ENCODE measurements around the gene SPINT2.

The SPINT2 gene

GRCh38 chr19:38303517-38304351 is 39.4 kb downstream of the SPINT2 start, which contains the start of gene C19orf33:
Gene C19orf33, plus strand, starts transcription at chr19:38304251. Its CDS starts 11 bp downstream, at chr19:38304262.
- DNase-seq: no peak

- no peak for DNase-seq
Observed at GRCh38 chr19:38304352-38304865, 40.0 kb downstream of the SPINT2 start.

- DNase-seq: no peak
Observed at GRCh38 chr19:38304866-38305429, 40.6 kb downstream of the SPINT2 start.

GRCh38 chr19:38306236-38306635 is 41.9 kb downstream of the SPINT2 start:
- no peak for DNase-seq

- no peak for DNase-seq
Observed at GRCh38 chr19:38307076-38307475, 42.7 kb downstream of the SPINT2 start.

- DNase-seq: no peak
Observed at GRCh38 chr19:38307597-38307996, 43.2 kb downstream of the SPINT2 start.

GRCh38 chr19:38308006-38308766 is 43.8 kb downstream of the SPINT2 start:
- DNase-seq: no peak

GRCh38 chr19:38308926-38309614 is 44.7 kb downstream of the SPINT2 start:
- DNase-seq: no peak

- DNase-seq: no peak
Observed at GRCh38 chr19:38309615-38310278, 45.4 kb downstream of the SPINT2 start.

- no peak for DNase-seq
Observed at GRCh38 chr19:38310279-38310670, 45.9 kb downstream of the SPINT2 start.

- no peak for DNase-seq
Observed at GRCh38 chr19:38310986-38311385, 46.6 kb downstream of the SPINT2 start.

GRCh38 chr19:38315657-38316476 is 51.5 kb downstream of the SPINT2 start, which contains the start of gene YIF1B:
Gene YIF1B, minus strand, starts transcription at chr19:38315947. Its CDS starts 30 bp downstream, at chr19:38315917.
- peak; percentile 97 for DNase-seq

GRCh38 chr19:38316477-38317067 is 52.2 kb downstream of the SPINT2 start:
- DNase-seq: no peak

GRCh38 chr19:38317104-38317612 is 52.8 kb downstream of the SPINT2 start:
- peak; percentile 59 for DNase-seq

GRCh38 chr19:38318660-38319059 is 54.3 kb downstream of the SPINT2 start:
- DNase-seq: no peak

GRCh38 chr19:38319421-38320258 is 55.3 kb downstream of the SPINT2 start, which contains the start of gene KCNK6:
Gene KCNK6, plus strand, starts transcription at chr19:38319845. Its CDS starts 106 bp downstream, at chr19:38319951.
- DNase-seq: peak; percentile 75

- DNase-seq: no peak
Observed at GRCh38 chr19:38320969-38321339, 56.6 kb downstream of the SPINT2 start.

- no peak for DNase-seq
Observed at GRCh38 chr19:38321646-38322196, 57.3 kb downstream of the SPINT2 start.

GRCh38 chr19:38323291-38323690 is 58.9 kb downstream of the SPINT2 start:
- no peak for DNase-seq
